HEK293 (cell line): ENCODE measurements around the gene CATSPERD.
A peak's percentile ranks its signal among the peaks of the same experiment; 100 is the strongest.

Experiments used
- CTCF ChIA-PET: fragments of 350-600 bp; formaldehyde crosslinking; extraction: SDS; loops from one replicate; lab custom pipeline; 2021; ENCODE audit warnings: antibody characterized with exemption; lab: Yijun Ruan, JAX
- POLR2A ChIA-PET: fragments of 300-600 bp; formaldehyde crosslinking; extraction: SDS; loops from one replicate; lab custom pipeline; 2020; ENCODE audit warnings: antibody characterized with exemption, inconsistent platforms; lab: Yijun Ruan, JAX
- H3K27ac ChIP-seq: fragments of 200-500 bp; sonication (Bioruptor generic); 2 replicates; pipeline ENCODE4 v1.5.1; 2014; ENCODE audit warnings: low read depth, low read length, control low read depth, inconsistent platforms; ENCODE audit errors: extremely low read depth
- H3K36me3 ChIP-seq, 2 experiments: fragments of 200-500 bp in 1 of 2; sonication (Bioruptor generic) in 1 of 2; 1 replicate in 1 of 2; 2 replicates in 1 of 2; pipeline ENCODE4 v1.5.1; 2014 to 2017; ENCODE audit warnings: inconsistent platforms in 2 of 2, low read length in 2 of 2; ENCODE audit not compliant: control insufficient read depth in 2 of 2, insufficient read depth in 1 of 2
- H3K4me1 ChIP-seq: fragments of 200-500 bp; sonication (Bioruptor generic); 2 replicates; pipeline ENCODE4 v1.5.1; 2014; ENCODE audit warnings: mild to moderate bottlenecking, low read length, inconsistent platforms; ENCODE audit not compliant: control insufficient read depth, insufficient read depth
- H3K4me3 ChIP-seq: 2 replicates; pipeline ENCODE4 v1.5.1; 2011; ENCODE audit warnings: low read depth, mild to moderate bottlenecking, control low read depth, low read length, moderate library complexity
- H3K9me3 ChIP-seq: fragments of 200-500 bp; sonication (Bioruptor generic); 2 replicates; pipeline ENCODE4 v1.5.1; 2014; ENCODE audit warnings: low read depth, low read length, inconsistent platforms; ENCODE audit not compliant: control insufficient read depth, insufficient read depth
- PATZ1 ChIP-seq: fragments of 450-650 bp; formaldehyde crosslinking; IDR thresholded peaks from 2 replicates; pipeline ENCODE4 v1.5.1; 2016; ENCODE audit warnings: missing biosample characterization, missing genetic modification characterization
- RBAK ChIP-seq: fragments of 450-650 bp; formaldehyde crosslinking; IDR thresholded peaks from 2 replicates; pipeline ENCODE4 v1.5.1; 2016; ENCODE audit warnings: missing biosample characterization, missing genetic modification characterization
- SETDB1 ChIP-seq: IDR thresholded peaks from one replicate; pipeline ENCODE4 v1.6.1; 2017; ENCODE audit warnings: mild to moderate bottlenecking, low read length, moderate library complexity, mixed read lengths; ENCODE audit not compliant: insufficient read length
- SP3 ChIP-seq: fragments of 450-650 bp; formaldehyde crosslinking; IDR thresholded peaks from 2 replicates; pipeline ENCODE4 v1.5.1; 2016; ENCODE audit warnings: missing biosample characterization, missing genetic modification characterization
- TCF7L2 ChIP-seq: IDR thresholded peaks from 2 replicates; pipeline ENCODE4 v1.6.1; 2011; ENCODE audit warnings: low read depth, mild to moderate bottlenecking, inconsistent platforms, low read length, moderate library complexity, borderline replicate concordance
- ZBTB20 ChIP-seq: fragments of 450-650 bp; formaldehyde crosslinking; IDR thresholded peaks from 2 replicates; pipeline ENCODE4 v1.5.1; 2016; ENCODE audit warnings: missing biosample characterization, missing genetic modification characterization
- ZNF148 ChIP-seq: fragments of 450-650 bp; formaldehyde crosslinking; IDR thresholded peaks from 2 replicates; pipeline ENCODE4 v1.5.0; 2017; ENCODE audit warnings: missing biosample characterization, missing genetic modification characterization, borderline replicate concordance
- ZNF274 ChIP-seq, 2 experiments: fragments of 200-500 bp in 1 of 2; fragments of 450-650 bp in 1 of 2; sonication (Bioruptor generic) in 1 of 2; formaldehyde crosslinking in 1 of 2; IDR thresholded peaks; 2 replicates each; pipeline versions ENCODE4 v1.5.1 to v1.6.1; 2014 to 2016; ENCODE audit warnings: borderline replicate concordance in 1 of 2, inconsistent platforms in 1 of 2, low read length in 1 of 2, missing biosample characterization in 1 of 2, missing genetic modification characterization in 1 of 2
- ZNF394 ChIP-seq: fragments of 450-650 bp; formaldehyde crosslinking; IDR thresholded peaks from 2 replicates; pipeline ENCODE4 v1.5.1; 2016; ENCODE audit warnings: missing biosample characterization, missing genetic modification characterization, mild to moderate bottlenecking, moderate library complexity, borderline replicate concordance
- ZNF433 ChIP-seq: fragments of 450-650 bp; formaldehyde crosslinking; IDR thresholded peaks from 2 replicates; pipeline ENCODE4 v1.5.1; 2016; ENCODE audit warnings: missing biosample characterization, missing genetic modification characterization, low read depth
- ZNF521 ChIP-seq: fragments of 450-650 bp; formaldehyde crosslinking; IDR thresholded peaks from 2 replicates; pipeline ENCODE4 v1.5.1; 2017; ENCODE audit warnings: missing biosample characterization, mild to moderate bottlenecking, missing genetic modification characterization
- ZNF596 ChIP-seq: fragments of 450-650 bp; IDR thresholded peaks from 2 replicates; pipeline ENCODE4 v1.5.0; 2018; ENCODE audit warnings: missing biosample characterization, mild to moderate bottlenecking, missing genetic modification characterization, moderate library complexity
- ZNF707 ChIP-seq: fragments of 450-650 bp; formaldehyde crosslinking; IDR thresholded peaks from 2 replicates; pipeline ENCODE4 v1.5.1; 2016; ENCODE audit warnings: missing biosample characterization, missing genetic modification characterization
- TF ChIP-seq, protein P1 (sequence below): fragments of 450-650 bp; formaldehyde crosslinking; conservative IDR thresholded peaks from 2 replicates; pipeline ENCODE4 v1.5.1; 2016; ENCODE audit warnings: low read depth, missing biosample characterization, missing genetic modification characterization
- TF ChIP-seq, protein P2 (sequence below): fragments of 450-650 bp; formaldehyde crosslinking; IDR thresholded peaks from 2 replicates; pipeline ENCODE4 v1.5.1; 2016; ENCODE audit warnings: missing biosample characterization, missing genetic modification characterization
- TF ChIP-seq, protein P3 (sequence below): fragments of 450-650 bp; formaldehyde crosslinking; IDR thresholded peaks from 2 replicates; pipeline ENCODE4 v1.5.1; 2016; ENCODE audit warnings: missing biosample characterization, missing genetic modification characterization
- TF ChIP-seq, protein P4 (sequence below): fragments of 450-650 bp; formaldehyde crosslinking; IDR thresholded peaks from 2 replicates; pipeline ENCODE4 v1.5.1; 2016; ENCODE audit warnings: missing biosample characterization, missing genetic modification characterization

The CATSPERD gene

DNA sequence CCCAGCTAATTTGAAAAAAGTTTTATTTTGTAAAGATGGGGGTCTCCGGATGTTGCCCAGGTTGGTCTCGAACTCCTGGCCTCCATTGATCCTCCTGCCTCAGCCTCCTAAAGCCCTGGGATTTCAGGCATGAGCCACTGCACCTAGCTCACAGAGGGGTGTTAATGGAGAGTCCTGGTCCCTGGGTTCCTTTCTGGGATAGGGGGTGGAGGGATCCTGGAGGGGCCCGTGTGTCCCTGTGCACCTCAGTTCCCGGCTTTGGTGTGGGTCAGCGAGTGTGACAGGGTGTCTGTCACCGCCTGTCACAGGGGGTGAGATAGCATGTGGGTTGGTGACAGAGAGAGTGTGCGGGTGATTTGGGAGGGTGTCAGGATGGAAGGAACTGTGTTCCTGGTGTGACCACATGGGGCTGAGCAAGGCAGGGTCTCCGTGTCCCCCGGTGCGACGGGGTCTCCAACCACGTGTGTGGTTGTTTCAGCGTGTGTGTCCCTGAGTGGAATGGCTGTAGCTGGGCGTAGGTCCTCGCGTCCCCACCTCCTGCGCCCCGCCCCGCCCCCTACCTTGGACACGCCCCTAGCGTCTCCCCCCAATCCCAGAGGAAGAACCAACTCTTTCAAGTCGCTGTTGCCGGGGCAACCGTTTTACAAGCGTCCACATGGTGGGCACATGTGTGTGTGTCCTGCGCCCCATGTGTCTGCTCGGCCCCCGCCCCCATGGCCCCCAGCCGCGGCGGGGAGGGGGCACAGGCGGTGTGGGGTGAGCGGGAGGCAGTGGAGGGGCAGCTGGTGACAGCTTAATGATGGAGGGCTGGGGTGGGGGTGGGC is 81.6 kb downstream of the CATSPERD start (continued):
- no peak for TF ChIP-seq ZNF433 (tag by site-specific recombination)
- TF ChIP-seq ZNF596 (tag by site-specific recombination), result no peak
- peak; percentile 77 for TF ChIP-seq PATZ1 (tag by site-specific recombination)
- peak; percentile 24; the same call in 1 of the 2 replicates for TF ChIP-seq SP3 (tag by site-specific recombination)
- no peak for TF ChIP-seq ZNF521 (tag by site-specific recombination)
- no peak for TF ChIP-seq ZNF394 (tag by site-specific recombination)
- no peak for TF ChIP-seq ZNF274 (IDR thresholded peaks at IDR 0.05; ENCODE audit: low read length)
- TF ChIP-seq ZNF274 (tag by site-specific recombination; IDR thresholded peaks at IDR 0.05; ENCODE audit: borderline replicate concordance), result no peak
- TF ChIP-seq TCF7L2, result no peak
- TF ChIP-seq, protein P1, sequence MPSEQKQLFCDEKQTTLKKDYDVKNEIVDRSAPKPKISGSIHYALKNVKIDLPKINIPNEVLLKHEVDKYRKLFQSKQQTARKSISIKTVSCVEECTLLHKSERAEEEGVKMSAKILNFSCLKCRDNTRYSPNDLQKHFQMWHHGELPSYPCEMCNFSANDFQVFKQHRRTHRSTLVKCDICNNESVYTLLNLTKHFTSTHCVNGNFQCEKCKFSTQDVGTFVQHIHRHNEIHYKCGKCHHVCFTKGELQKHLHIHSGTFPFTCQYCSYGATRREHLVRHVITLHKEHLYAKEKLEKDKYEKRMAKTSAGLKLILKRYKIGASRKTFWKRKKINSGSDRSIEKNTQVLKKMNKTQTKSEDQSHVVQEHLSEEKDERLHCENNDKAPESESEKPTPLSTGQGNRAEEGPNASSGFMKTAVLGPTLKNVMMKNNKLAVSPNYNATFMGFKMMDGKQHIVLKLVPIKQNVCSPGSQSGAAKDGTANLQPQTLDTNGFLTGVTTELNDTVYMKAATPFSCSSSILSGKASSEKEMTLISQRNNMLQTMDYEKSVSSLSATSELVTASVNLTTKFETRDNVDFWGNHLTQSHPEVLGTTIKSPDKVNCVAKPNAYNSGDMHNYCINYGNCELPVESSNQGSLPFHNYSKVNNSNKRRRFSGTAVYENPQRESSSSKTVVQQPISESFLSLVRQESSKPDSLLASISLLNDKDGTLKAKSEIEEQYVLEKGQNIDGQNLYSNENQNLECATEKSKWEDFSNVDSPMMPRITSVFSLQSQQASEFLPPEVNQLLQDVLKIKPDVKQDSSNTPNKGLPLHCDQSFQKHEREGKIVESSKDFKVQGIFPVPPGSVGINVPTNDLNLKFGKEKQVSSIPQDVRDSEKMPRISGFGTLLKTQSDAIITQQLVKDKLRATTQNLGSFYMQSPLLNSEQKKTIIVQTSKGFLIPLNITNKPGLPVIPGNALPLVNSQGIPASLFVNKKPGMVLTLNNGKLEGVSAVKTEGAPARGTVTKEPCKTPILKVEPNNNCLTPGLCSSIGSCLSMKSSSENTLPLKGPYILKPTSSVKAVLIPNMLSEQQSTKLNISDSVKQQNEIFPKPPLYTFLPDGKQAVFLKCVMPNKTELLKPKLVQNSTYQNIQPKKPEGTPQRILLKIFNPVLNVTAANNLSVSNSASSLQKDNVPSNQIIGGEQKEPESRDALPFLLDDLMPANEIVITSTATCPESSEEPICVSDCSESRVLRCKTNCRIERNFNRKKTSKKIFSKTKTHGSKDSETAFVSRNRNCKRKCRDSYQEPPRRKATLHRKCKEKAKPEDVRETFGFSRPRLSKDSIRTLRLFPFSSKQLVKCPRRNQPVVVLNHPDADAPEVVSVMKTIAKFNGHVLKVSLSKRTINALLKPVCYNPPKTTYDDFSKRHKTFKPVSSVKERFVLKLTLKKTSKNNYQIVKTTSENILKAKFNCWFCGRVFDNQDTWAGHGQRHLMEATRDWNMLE, result no peak
- no peak for TF ChIP-seq ZNF707 (tag by site-specific recombination)
- TF ChIP-seq ZNF148 (tag by site-specific recombination), result no peak
- no peak for TF ChIP-seq RBAK (tag by site-specific recombination)
- no peak for TF ChIP-seq SETDB1

DNA sequence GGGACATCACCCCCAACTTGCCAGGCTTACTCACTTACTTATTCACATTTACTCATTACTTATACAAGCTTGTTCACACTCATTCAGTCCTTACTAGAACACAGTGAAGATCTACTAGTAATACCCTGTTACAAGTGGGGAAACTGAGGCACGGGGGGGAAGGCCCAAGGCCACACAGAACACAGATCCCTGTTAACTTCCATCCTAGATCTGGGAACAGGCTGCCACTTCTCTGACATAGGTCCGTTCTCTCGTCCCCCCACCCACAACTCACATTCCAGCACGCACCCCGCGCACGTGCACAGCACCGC is 83.0 kb downstream of the CATSPERD start:
- Histone ChIP-seq H3K4me1 (peaks cover 3% of the 10 kb centered on the region; the same call in 1 of the 2 replicates), H3K36me3 (no peaks in the 10 kb centered on the region), H3K4me3 (peak overlapping the region; percentile 25), H3K9me3 (no peaks in the 10 kb centered on the region), H3K27ac (no peak overlapping the region)
- CTCF ChIA-PET, result interaction anchor here (0.6 to 2.3 kb wide), 58 partner anchors 9 to 402 kb away, joined by 3 to 71 read pairs (median 7); partner anchors contain the start of genes DUS3L, FUT6, NDUFA11 and RPL36
- POLR2A ChIA-PET, result interaction anchor here (1.0 to 1.6 kb wide), 13 partner anchors 10 to 219 kb away, joined by 3 to 29 read pairs (median 5); partner anchors contain the start of genes DUS3L, NDUFA11, RPL36 and VMAC
- 0 out of 2 replicates have a peak, but pooled peaks have one; percentile 29 for TF ChIP-seq ZBTB20
- TF ChIP-seq, protein P2, sequence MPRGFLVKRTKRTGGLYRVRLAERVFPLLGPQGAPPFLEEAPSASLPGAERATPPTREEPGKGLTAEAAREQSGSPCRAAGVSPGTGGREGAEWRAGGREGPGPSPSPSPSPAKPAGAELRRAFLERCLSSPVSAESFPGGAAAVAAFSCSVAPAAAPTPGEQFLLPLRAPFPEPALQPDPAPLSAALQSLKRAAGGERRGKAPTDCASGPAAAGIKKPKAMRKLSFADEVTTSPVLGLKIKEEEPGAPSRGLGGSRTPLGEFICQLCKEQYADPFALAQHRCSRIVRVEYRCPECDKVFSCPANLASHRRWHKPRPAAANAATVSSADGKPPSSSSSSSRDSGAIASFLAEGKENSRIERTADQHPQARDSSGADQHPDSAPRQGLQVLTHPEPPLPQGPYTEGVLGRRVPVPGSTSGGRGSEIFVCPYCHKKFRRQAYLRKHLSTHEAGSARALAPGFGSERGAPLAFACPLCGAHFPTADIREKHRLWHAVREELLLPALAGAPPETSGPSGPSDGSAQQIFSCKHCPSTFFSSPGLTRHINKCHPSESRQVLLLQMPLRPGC, result peak; percentile 73; the same call in 1 of the 2 replicates
- TF ChIP-seq, protein P3, sequence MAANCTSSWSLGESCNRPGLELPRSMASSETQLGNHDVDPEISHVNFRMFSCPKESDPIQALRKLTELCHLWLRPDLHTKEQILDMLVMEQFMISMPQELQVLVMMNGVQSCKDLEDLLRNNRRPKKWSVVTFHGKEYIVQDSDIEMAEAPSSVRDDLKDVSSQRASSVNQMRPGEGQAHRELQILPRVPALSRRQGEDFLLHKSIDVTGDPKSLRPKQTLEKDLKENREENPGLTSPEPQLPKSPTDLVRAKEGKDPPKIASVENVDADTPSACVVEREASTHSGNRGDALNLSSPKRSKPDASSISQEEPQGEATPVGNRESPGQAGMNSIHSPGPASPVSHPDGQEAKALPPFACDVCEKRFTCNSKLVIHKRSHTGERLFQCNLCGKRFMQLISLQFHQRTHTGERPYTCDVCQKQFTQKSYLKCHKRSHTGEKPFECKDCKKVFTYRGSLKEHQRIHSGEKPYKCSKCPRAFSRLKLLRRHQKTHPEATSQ (tag by site-specific recombination), result 0 out of 2 replicates have a peak, but pooled peaks have one; percentile 1
- TF ChIP-seq, protein P4, sequence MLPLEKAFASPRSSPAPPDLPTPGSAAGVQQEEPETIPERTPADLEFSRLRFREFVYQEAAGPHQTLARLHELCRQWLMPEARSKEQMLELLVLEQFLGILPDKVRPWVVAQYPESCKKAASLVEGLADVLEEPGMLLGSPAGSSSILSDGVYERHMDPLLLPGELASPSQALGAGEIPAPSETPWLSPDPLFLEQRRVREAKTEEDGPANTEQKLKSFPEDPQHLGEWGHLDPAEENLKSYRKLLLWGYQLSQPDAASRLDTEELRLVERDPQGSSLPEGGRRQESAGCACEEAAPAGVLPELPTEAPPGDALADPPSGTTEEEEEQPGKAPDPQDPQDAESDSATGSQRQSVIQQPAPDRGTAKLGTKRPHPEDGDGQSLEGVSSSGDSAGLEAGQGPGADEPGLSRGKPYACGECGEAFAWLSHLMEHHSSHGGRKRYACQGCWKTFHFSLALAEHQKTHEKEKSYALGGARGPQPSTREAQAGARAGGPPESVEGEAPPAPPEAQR (tag by site-specific recombination), result no peak
- TF ChIP-seq, all 188 proteins: peak for 3
